KG1 (cell line): ENCODE measurements around the gene ENKUR.

Experiments
- DNase-seq: peaks from one replicate; lab custom pipeline; 2025; lab: John Stamatoyannopoulos, UW

ENKUR gene

GRCh38 chr10:24947304-24948097 is 68.5 kb downstream of the ENKUR start:
- DNase-seq = no peak

GRCh38 chr10:24944512-24945255 is 71.3 kb downstream of the ENKUR start:
- no peak for DNase-seq

DNA sequence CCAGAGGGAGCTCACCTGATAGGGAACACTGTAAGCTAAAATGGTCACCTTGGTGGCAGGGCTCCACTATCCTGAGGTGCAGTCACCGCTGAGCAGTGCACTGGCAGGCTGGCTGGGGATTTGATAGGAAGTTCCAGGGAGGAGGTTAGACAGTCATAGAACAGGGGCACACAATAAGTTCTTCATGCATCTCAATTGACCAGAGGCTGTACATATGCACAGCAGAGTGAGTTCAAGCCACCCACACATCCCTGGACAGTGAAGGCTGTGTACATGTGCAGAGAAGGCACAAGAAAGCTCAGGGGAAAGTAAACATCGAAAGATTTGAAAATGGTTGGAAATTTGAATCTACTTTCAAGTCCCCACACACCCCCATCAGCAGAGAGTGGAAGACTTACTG is 77.4 kb downstream of the ENKUR start:
- no peak for DNase-seq

DNA sequence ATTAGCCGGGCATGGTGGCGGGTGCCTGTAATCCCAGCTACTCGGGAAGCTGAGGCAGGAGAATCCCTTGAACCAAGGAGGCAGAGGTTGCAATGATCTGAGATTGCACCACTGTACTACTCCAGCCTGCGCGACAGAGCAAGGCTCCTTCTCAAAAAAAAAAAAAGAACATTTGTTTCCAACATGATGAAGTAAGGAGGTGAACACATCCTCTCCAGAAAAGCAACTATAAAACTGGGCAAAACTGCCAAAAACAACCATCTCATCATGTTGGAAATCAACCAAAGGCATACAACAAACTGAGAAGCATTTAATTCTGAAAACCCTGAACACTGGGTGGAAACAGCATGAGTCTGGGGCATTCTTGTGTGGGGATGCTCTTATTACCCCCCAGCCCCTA is 77.9 kb downstream of the ENKUR start:
- no peak for DNase-seq

DNA sequence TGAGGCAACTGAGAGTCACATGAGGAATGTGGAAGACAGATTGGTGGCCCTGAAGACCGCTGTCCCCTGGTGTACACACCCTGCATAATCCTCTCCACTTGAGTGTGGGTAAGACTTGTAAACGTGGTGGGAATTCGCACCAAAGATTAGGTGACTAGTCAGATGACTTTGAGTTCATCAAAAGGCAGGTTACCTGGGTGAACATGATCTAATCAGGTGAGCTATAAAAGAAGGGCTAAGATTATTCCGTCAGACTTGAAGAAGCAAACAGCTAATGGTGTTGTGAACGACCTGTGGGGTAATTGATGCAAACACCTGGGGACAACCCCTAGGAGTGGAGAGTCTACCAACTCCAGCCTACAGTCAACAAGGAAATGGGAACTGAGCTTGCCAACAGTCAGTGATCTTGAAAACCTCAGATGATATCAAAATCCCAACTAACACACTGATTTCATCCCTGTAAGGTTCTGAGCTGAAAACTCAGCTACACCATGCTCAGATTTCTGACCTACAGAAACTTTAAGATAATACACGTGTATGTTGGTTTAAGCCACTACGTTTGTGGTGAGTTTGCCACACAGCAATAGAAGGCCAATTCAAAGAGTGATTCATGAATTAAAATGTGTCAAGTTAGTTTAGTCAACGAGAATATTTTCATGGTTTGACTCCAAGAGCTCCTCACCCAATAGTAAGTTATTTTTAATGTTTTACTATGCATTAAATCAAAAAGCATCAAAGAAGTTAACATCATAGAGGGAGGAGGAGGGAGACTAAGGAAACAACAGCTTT is 80.3 kb downstream of the ENKUR start:
- no peak for DNase-seq
